ENCODE results near the gene DCTN4. TPM values are rescaled to one million over a fixed set of nuclear protein-coding genes. Genes with fewer than 3 reads are reported as not detected.

The DCTN4 gene
- total and polyA plus RNA-seq, 9 of the 15 experiments (the other 6 are each of a cell fraction or from before 2014, with no cell fraction given) = 20.4 to 64.9 (median 49.9) TPM

DNA sequence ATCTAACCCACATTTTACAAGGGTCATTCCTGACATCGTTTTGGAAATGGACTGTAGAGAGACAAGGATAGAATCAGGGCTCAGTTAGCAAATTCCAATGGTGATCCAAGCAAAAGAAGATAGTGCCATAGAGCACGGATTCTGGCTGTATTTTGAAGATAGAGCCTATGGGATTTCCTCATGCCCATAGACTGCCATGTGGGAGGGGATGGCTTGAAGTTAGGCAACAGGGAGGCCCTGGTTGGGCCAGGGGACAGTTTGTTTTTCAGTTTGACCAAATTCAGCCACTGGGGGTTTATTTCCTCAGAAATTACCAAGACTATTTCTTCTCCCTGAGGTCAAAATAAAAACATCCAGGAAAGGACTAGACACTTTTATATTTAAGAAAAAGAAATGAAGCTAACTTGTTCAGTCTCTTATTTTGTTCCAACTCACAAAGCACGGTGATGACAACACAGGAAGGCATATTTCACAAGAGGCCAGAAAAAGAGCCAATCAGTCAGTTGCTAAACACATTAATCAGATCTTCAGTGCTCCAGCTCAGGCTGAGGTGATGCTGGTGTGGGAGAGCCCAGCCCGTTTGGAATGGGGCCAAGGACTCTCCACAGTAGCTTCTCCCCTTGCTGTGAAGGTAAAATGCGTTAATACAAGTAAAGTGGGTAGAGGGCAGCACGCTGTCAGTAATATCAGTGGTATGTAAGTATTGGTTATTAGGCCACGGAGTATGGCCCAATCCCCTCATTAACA, 4.4 kb upstream of the DCTN4 start (continued):
- TF ChIP-seq ZNF146 (CRISPR knock-in tag; IDR thresholded peaks at IDR 0.05; ENCODE audit: unreplicated experiment) (no peak), ZNF699 (CRISPR knock-in tag; IDR thresholded peaks at IDR 0.05; ENCODE audit: insufficient replicate concordance) (no peak), SPI1 (IDR thresholded peaks at IDR 0.05; ENCODE audit: borderline replicate concordance, low read depth, low read length) (no peak), CBX3 (IDR thresholded peaks at IDR 0.05; ENCODE audit: borderline replicate concordance in 1 of 2, low read length in 2 of 2) (peak in 1 of 2 experiments; percentile 47; a peak in 1 of 3 replicates), CREB1 (IDR thresholded peaks at IDR 0.05) (0 out of 2 replicates have a peak, but pooled peaks have one; percentile 46), CREB1 (CRISPR knock-in tag; IDR thresholded peaks at IDR 0.05) (no peak), GTF2F1 (IDR thresholded peaks at IDR 0.05; ENCODE audit: low read depth, low read length) (no peak), COPS2 (conservative IDR thresholded peaks at IDR 0.05) (no peak), FUS (optimal IDR thresholded peaks at IDR 0.05; ENCODE audit: low read depth, low read length) (no peak), TAL1 (IDR thresholded peaks at IDR 0.05) (no peak), MCM5 (IDR thresholded peaks at IDR 0.05; ENCODE audit: low read depth) (no peak), CXXC5 (CRISPR knock-in tag; IDR thresholded peaks at IDR 0.05) (peak; percentile 63), NR1H2 (CRISPR knock-in tag; IDR thresholded peaks at IDR 0.05) (no peak), TAF15 (IDR thresholded peaks at IDR 0.05; ENCODE audit: low read depth, low read length) (no peak), DNMT1 (IDR thresholded peaks at IDR 0.05) (no peak), NFYB (IDR thresholded peaks at IDR 0.05; ENCODE audit: extremely low read depth, insufficient read length) (no peak), BRF2 (IDR thresholded peaks at IDR 0.05; ENCODE audit: borderline replicate concordance, insufficient read depth, insufficient read length) (no peak), NFRKB (IDR thresholded peaks at IDR 0.05; ENCODE audit: low read depth) (peak; percentile 70), KDM5B (IDR thresholded peaks at IDR 0.05; ENCODE audit: insufficient replicate concordance, low read depth, low read length) (no peak), ARID1B (IDR thresholded peaks at IDR 0.05) (peak; percentile 67), ZNF444 (CRISPR knock-in tag; IDR thresholded peaks at IDR 0.05) (no peak), PCBP1 (IDR thresholded peaks at IDR 0.05; ENCODE audit: low read depth, low read length, poor library complexity, severe bottlenecking) (no peak), YBX1 (IDR thresholded peaks at IDR 0.05) (no peak)
- TF ChIP-seq, protein P1, sequence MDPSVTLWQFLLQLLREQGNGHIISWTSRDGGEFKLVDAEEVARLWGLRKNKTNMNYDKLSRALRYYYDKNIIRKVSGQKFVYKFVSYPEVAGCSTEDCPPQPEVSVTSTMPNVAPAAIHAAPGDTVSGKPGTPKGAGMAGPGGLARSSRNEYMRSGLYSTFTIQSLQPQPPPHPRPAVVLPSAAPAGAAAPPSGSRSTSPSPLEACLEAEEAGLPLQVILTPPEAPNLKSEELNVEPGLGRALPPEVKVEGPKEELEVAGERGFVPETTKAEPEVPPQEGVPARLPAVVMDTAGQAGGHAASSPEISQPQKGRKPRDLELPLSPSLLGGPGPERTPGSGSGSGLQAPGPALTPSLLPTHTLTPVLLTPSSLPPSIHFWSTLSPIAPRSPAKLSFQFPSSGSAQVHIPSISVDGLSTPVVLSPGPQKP (CRISPR knock-in tag; IDR thresholded peaks at IDR 0.05) = no peak
- TF ChIP-seq, protein P2, sequence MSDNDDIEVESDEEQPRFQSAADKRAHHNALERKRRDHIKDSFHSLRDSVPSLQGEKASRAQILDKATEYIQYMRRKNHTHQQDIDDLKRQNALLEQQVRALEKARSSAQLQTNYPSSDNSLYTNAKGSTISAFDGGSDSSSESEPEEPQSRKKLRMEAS (CRISPR knock-in tag; IDR thresholded peaks at IDR 0.05) = no peak
